Prostate gland (tissue), 2 donors: ENCODE results near the gene MINK1. TPM values are rescaled to one million over a fixed set of nuclear protein-coding genes. Genes with fewer than 3 reads are reported as not detected.

Experiments
- DNase-seq: peaks from one replicate; pipeline ENCODE4 v3.0.0-alpha.2; 2019; ENCODE audit warnings: low spot score
- H3K27ac ChIP-seq, 2 donors: fragments of 200-600 bp; sonication (generic); 2 replicates each; pipeline ENCODE4 v1.5.1; 2017 to 2019
- H3K27me3 ChIP-seq: fragments of 200-600 bp; sonication (generic); replicated peaks from 2 replicates; pipeline ENCODE4 v1.5.1; 2019; ENCODE audit not compliant: insufficient read depth
- H3K36me3 ChIP-seq, 2 donors: fragments of 200-600 bp; sonication (generic); 1 replicate in 1 of 2; 2 replicates in 1 of 2; pipeline versions ENCODE4 v1.5.1 to v1.8.1; 2017 to 2019
- H3K4me1 ChIP-seq: fragments of 200-600 bp; sonication (generic); replicated peaks from 2 replicates; pipeline ENCODE4 v1.5.1; 2019
- H3K4me3 ChIP-seq, 2 donors: fragments of 200-600 bp; sonication (generic); 2 replicates each; pipeline ENCODE4 v1.5.1; 2017 to 2019
- H3K9me3 ChIP-seq: fragments of 200-600 bp; sonication (generic); 2 replicates; pipeline ENCODE4 v1.5.1; 2017
- CTCF ChIP-seq, 4 experiments: fragments of 200-600 bp in 2 of 4; fragments of 450-650 bp in 2 of 4; sonication (generic) in 2 of 4; IDR thresholded peaks; 1 replicate in 3 of 4; 2 replicates in 1 of 4; pipeline ENCODE4 v1.5.1; 2016 to 2019; ENCODE audit warnings: antibody characterized with exemption in 4 of 4, mild to moderate bottlenecking in 2 of 4, moderate library complexity in 2 of 4
- POLR2A ChIP-seq: fragments of 450-650 bp; IDR thresholded peaks from one replicate; pipeline ENCODE4 v1.6.1; 2016; ENCODE audit warnings: antibody characterized with exemption, mild to moderate bottlenecking
- POLR2AphosphoS5 ChIP-seq: sonication (generic); formaldehyde crosslinking; IDR thresholded peaks from one replicate; pipeline ENCODE4 v1.6.1; 2017; ENCODE audit warnings: antibody characterized with exemption
- WGBS: methylation state at CpG from one replicate; pipeline ENCODE4 v1.1.5; 2018; 5-methylcytosine and 5-hydroxymethylcytosine counted together
- intact Hi-C: fragments of 100-400 bp; cut with DNase I; formaldehyde crosslinking; loops from one replicate; pipeline ENCODE4 v1.14.2; 2022
- total RNA-seq, 2 donors: library from RNA; depleted of rRNA; stranded (reverse); fragments of >200 nt; gene quantifications; one replicate each; pipeline ENCODE4 v1.1.0, GENCODE V29; 2016

Gene MINK1
- total RNA-seq, 2 donors from 2014 or later, result 53.0 to 136 TPM

- intact Hi-C loops, result no loop called here
- peak; percentile 72 to 89 (median 80) for TF ChIP-seq CTCF (IDR thresholded peaks at IDR 0.05)
- TF ChIP-seq POLR2AphosphoS5, result peak; percentile 57
- TF ChIP-seq POLR2A, result no peak
These were observed 48.8 kb downstream of the MINK1 start for GRCh38 chr17:4881761-4882555.

GRCh38 chr17:4884489-4884888 lies 51.3 kb downstream of the MINK1 start:
- WGBS, result 100% methylated on average over 4 of the region's 4 CpGs
- no peaks in the 10 kb centered on the region for H3K9me3 ChIP-seq
- peaks cover 13 to 20% of the 10 kb centered on the region in 2 donors for H3K36me3 ChIP-seq
- H3K4me1 ChIP-seq, result no peaks in the 10 kb centered on the region
- TF ChIP-seq POLR2A, result no peak
- TF ChIP-seq POLR2AphosphoS5, result no peak
- no peak for TF ChIP-seq CTCF (IDR thresholded peaks at IDR 0.05)
- no peaks in the 10 kb centered on the region for H3K27me3 ChIP-seq
- DNase-seq, result no peak
- intact Hi-C loops, result no loop called here
- no peak overlapping the region for H3K27ac ChIP-seq
- H3K4me3 ChIP-seq, result no peak overlapping the region

More at GRCh38 chr17:4881761-4882555, 48.8 kb downstream of the MINK1 start:
- Histone ChIP-seq H3K27ac (no peak overlapping the region), H3K27me3 (no peaks in the 10 kb centered on the region), H3K36me3 (peaks cover 13 to 16% of the 10 kb centered on the region in 2 donors), H3K4me3 (no peak overlapping the region), H3K9me3 (no peaks in the 10 kb centered on the region), H3K4me1 (no peaks in the 10 kb centered on the region)
- 32% methylated on average over 9 of the region's 9 CpGs for WGBS
- peak; percentile 74 for DNase-seq

- no peaks in the 10 kb centered on the region for H3K4me1 ChIP-seq
- no peak for TF ChIP-seq POLR2AphosphoS5
- TF ChIP-seq POLR2A, result no peak
- TF ChIP-seq CTCF (IDR thresholded peaks at IDR 0.05), result no peak
- no peak overlapping the region for H3K4me3 ChIP-seq
- 95% methylated on average over 12 of the region's 12 CpGs for WGBS
- intact Hi-C loops, result loop anchor here (5.0 kb wide), 2 partner anchors 100 to 155 kb away; partner anchors contain the start of genes GLTPD2, MED11 and VMO1
- H3K36me3 ChIP-seq, result peaks cover 13 to 35% of the 10 kb centered on the region in 2 donors
- DNase-seq, result no peak
- no peaks in the 10 kb centered on the region for H3K27me3 ChIP-seq
- no peak overlapping the region for H3K27ac ChIP-seq
- H3K9me3 ChIP-seq, result no peaks in the 10 kb centered on the region
These were observed 53.7 kb downstream of the MINK1 start for GRCh38 chr17:4886830-4887229.

- Histone ChIP-seq H3K9me3 (no peaks in the 10 kb centered on the region), H3K4me1 (no peaks in the 10 kb centered on the region), H3K27ac (no peak overlapping the region), H3K4me3 (no peak overlapping the region), H3K36me3 (peaks cover 13 to 36% of the 10 kb centered on the region in 2 donors), H3K27me3 (no peaks in the 10 kb centered on the region)
- 87% methylated on average over 18 of the region's 18 CpGs for WGBS
- no peak for DNase-seq
- TF ChIP-seq POLR2AphosphoS5 (no peak), POLR2A (no peak), CTCF (IDR thresholded peaks at IDR 0.05) (no peak)
- intact Hi-C loops, result loop anchor here (5.0 kb wide), 2 partner anchors 100 to 155 kb away; partner anchors contain the start of genes GLTPD2, MED11 and VMO1
These were observed 54.4 kb downstream of the MINK1 start for GRCh38 chr17:4887581-4887980.
